NCI-H345 treated with DMSO at 0.1 percent for 48 hours (cell line): ENCODE measurements around the gene DAPP1.
A peak's percentile ranks its signal among the peaks of the same experiment; 100 is the strongest.

Experiments
- DNase-seq: peaks from one replicate; lab custom pipeline; 2025; ENCODE audit not compliant: unreplicated experiment; lab: John Stamatoyannopoulos, UW

The DAPP1 gene

DNA sequence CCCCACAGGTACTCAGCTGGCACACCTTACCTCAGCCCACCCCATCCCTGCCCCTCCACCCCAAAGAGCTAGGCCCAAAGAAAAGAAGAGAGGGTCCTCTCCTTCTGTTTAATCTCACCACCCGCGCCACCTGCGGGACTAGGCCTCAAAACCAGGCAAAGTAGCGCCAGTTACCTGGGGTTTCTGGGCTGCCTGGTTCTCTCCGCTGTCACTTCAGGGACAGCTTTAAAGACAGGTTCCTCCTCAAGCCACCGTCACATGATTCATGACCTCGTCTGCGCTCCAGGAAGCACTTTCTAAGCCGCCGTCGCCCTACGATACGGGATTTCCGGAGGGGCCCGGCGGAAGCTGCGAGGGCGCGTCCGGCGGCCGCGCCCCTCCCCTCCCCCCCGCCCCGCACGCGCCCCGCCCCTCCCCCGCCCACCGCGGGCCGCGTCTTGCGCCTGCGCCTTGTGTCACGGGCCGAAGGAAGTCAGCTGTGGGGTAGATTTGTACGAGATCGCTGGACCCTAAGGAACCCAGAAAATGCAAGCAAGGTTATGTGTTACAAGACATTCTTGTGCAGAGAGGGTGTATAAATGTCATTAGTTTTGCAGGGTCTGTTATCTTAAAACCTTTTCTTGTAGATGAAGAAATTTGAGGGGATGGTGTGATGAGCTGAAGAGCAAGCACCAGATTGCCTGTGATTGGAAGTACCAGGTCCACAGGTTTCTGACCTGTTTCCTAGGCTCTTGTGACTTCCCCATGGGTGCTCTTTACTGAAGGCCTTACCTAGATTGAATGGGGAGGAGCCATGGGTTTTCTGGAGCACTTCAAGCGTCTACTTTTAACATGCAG, 77.8 kb downstream of the DAPP1 start, which contains the start of gene LAMTOR3:
TSS of gene LAMTOR3 (minus strand) at position 267 of the 837 bp plus-strand sequence. CDS start 464 bp downstream, outside the sequence.
- peak; percentile 63 for DNase-seq

DNA sequence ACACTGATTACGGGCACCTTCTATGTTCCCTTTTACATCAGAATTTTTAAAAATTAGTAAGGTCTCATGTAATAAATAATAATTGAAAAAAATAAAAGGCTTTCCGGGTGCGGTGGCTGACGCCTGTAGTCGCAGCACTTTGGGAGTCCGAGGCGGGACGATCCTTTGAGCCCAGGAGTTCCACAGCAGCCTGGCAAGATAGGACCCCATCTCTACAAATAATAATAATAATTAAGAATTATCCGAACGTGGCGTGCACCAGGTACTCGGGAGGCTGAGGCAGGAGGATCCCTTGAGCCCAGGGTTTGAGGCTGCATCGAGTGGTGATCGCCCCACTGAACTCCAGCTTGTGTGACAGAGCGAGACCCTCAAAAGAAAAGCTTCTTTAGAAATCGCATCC, 78.4 kb downstream of the DAPP1 start:
- no peak for DNase-seq

DNA sequence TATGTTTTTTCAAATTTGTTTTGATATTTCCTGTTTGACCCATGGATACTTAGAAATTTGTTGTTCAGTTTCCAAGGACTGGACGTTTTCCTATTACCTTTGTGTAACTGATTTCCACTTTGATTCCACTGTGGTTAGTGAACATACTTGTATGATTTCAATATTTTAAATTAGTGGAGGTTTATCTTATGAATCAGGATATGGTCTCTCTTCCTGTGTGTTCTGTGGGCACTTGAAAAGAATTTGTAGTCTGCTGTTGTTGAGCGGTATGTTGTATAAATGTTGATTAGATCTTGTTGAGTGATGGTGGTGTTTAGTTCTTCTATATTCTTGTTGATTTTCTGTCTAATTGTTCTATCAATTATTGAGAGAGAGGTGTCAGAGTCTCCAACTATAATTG, 98.8 kb downstream of the DAPP1 start:
- no peak for DNase-seq

DNA sequence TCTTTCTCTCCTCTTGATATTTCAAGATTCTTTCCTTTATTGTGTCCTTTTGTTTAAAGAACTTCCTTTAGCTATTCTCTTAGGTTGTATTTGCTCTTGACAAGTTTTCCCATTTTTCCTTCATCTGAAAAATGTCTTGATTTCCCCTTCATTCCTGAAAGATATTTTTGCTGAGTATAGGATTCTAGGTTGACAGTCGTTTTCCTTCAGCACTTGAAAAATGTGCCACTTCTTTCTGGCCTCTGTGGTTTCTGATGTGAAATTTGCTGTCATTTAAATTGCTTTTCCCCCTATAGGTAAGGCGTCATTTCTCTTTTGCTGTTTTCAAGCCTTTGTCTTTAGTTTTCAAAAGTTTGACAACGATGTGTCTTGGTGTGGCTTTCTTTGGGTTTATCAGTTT, 100.9 kb downstream of the DAPP1 start:
- no peak for DNase-seq

DNA sequence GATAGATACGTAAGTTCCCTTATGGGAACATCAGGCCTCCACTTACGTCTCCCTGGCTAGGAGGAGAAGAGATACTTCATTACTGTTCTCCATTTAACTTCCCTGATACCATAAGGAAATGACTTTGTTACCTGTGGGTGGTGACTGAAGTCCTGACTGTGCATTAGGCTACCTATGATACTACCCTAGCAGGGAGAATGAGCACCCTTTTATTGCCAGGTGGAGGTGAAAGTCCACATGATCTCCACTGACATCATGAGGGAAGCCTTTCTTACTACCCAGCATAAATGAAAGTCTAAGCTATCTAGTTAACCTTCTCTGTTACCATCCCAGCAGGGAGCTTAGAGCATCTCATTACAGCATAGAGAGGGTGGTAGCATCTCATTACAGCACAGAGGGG, 102.0 kb downstream of the DAPP1 start:
- no peak for DNase-seq
